Suprapubic skin (tissue), 4 donors: ENCODE data around the gene TMEM135.

Experiments used
- EP300 ChIP-seq: sonication (generic); formaldehyde crosslinking; IDR thresholded peaks from one replicate; pipeline ENCODE4 v1.6.1; 2017; ENCODE audit warnings: antibody characterized with exemption
- POLR2A ChIP-seq, 2 donors: fragments of 450-650 bp; IDR thresholded peaks; one replicate each; pipeline ENCODE4 v1.6.1; 2017; ENCODE audit warnings: antibody characterized with exemption in 2 of 2, mild to moderate bottlenecking in 2 of 2, moderate library complexity in 2 of 2
- POLR2AphosphoS5 ChIP-seq, 3 donors: sonication (generic); formaldehyde crosslinking; IDR thresholded peaks; one replicate each; pipeline ENCODE4 v1.6.1; 2017; ENCODE audit warnings: antibody characterized with exemption in 3 of 3
- TF ChIP-seq, protein P1 (sequence below), 2 donors: fragments of 200-600 bp in 1 of 2; fragments of 450-650 bp in 1 of 2; sonication (generic) in 1 of 2; IDR thresholded peaks; one replicate each; pipeline ENCODE4 v1.5.1; 2016 to 2019; ENCODE audit warnings: antibody characterized with exemption in 2 of 2, mild to moderate bottlenecking in 1 of 2, moderate library complexity in 1 of 2

DNA sequence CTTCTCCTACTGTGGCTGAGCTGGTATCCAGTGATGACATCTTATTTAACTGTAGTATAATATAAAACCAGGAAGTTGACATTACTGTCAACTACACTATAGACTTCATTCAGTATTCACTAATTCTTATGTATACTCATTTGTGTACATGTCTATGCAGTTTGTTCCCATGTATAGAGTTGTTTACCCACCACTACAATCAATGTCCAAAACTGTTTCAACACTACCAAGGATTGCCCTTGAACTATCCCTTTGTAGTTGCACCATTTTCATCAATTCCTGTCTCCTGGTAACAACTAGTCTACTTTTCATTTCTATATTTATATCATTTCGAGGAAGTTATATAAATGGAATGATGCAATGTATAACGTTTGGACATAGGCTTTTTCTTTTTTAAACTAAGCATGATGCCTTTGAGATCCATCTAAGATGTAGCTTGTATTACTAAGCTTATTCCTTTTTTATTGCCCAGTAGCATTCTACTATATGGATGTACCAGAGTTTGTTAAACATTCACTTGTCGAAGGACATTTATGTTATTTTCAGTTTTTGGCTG, 39.2 kb downstream of the TMEM135 start:
- TF ChIP-seq, protein P1, sequence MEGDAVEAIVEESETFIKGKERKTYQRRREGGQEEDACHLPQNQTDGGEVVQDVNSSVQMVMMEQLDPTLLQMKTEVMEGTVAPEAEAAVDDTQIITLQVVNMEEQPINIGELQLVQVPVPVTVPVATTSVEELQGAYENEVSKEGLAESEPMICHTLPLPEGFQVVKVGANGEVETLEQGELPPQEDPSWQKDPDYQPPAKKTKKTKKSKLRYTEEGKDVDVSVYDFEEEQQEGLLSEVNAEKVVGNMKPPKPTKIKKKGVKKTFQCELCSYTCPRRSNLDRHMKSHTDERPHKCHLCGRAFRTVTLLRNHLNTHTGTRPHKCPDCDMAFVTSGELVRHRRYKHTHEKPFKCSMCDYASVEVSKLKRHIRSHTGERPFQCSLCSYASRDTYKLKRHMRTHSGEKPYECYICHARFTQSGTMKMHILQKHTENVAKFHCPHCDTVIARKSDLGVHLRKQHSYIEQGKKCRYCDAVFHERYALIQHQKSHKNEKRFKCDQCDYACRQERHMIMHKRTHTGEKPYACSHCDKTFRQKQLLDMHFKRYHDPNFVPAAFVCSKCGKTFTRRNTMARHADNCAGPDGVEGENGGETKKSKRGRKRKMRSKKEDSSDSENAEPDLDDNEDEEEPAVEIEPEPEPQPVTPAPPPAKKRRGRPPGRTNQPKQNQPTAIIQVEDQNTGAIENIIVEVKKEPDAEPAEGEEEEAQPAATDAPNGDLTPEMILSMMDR (IDR thresholded peaks at IDR 0.05) = no peak
- TF ChIP-seq POLR2A (IDR thresholded peaks at IDR 0.05) (no peak), POLR2AphosphoS5 (IDR thresholded peaks at IDR 0.05) (no peak), EP300 (no peak)
